Fibroblast of lung (primary cell): Measurements from ENCODE around the gene DOCK8. TPM values are rescaled to one million over a fixed set of nuclear protein-coding genes. Genes with fewer than 3 reads are reported as not detected.

Source experiments
- DNase-seq, 2 donors: peaks; one replicate each; pipeline versions ENCODE4 v3.0.0 to v3.0.0-alpha.2; 2010; ENCODE audit warnings: low read depth in 2 of 2
- H2AFZ ChIP-seq: 2 replicates; pipeline ENCODE4 v1.5.1; 2012; ENCODE audit warnings: low read length, control low read depth, inconsistent platforms
- H3K27ac ChIP-seq: 2 replicates; pipeline ENCODE4 v1.5.1; 2011; ENCODE audit warnings: low read length, control low read depth; ENCODE audit not compliant: insufficient read depth
- H3K27me3 ChIP-seq: 2 replicates; pipeline ENCODE4 v1.5.1; 2011; ENCODE audit warnings: mild to moderate bottlenecking, low read length; ENCODE audit not compliant: control insufficient read depth, insufficient read depth
- H3K36me3 ChIP-seq: 2 replicates; pipeline ENCODE4 v1.5.1; 2011; ENCODE audit warnings: low read length; ENCODE audit not compliant: control insufficient read depth, insufficient read depth
- H3K4me1 ChIP-seq: 2 replicates; pipeline ENCODE4 v1.5.1; 2011; ENCODE audit warnings: low read length; ENCODE audit not compliant: control insufficient read depth, insufficient read depth; ENCODE audit errors: extremely low read depth
- H3K4me2 ChIP-seq: 2 replicates; pipeline ENCODE4 v1.5.1; 2011; ENCODE audit warnings: low read length, control low read depth; ENCODE audit not compliant: insufficient read depth; ENCODE audit errors: extremely low read depth
- H3K4me3 ChIP-seq, 4 experiments: fragments of 200-600 bp in 1 of 4; sonication (generic) in 1 of 4; replicated peaks in 1 of 4; 2 replicates each; pipeline ENCODE4 v1.5.1; 2011 to 2016; ENCODE audit warnings: low read length in 4 of 4, low read depth in 3 of 4, mild to moderate bottlenecking in 3 of 4, control low read depth in 2 of 4, inconsistent platforms in 1 of 4, mixed read lengths in 1 of 4; ENCODE audit not compliant: insufficient read depth in 1 of 4; ENCODE audit errors: control extremely low read depth in 1 of 4
- H3K79me2 ChIP-seq: 2 replicates; pipeline ENCODE4 v1.5.1; 2012; ENCODE audit warnings: mild to moderate bottlenecking, low read length, inconsistent platforms; ENCODE audit not compliant: control insufficient read depth, insufficient read depth
- H3K9ac ChIP-seq: 2 replicates; pipeline ENCODE4 v1.5.1; 2011; ENCODE audit warnings: mild to moderate bottlenecking, low read length, control low read depth; ENCODE audit not compliant: insufficient read depth
- H3K9me3 ChIP-seq: 2 replicates; pipeline ENCODE4 v1.5.1; 2012; ENCODE audit warnings: low read depth, low read length; ENCODE audit not compliant: control insufficient read depth, insufficient read depth
- H4K20me1 ChIP-seq: 2 replicates; pipeline ENCODE4 v1.5.1; 2011; ENCODE audit warnings: low read length; ENCODE audit not compliant: control insufficient read depth, insufficient read depth; ENCODE audit errors: extremely low read depth
- CTCF ChIP-seq, 2 donors: IDR thresholded peaks in 1 of 2; conservative IDR thresholded peaks in 1 of 2; 1 replicate in 1 of 2; 2 replicates in 1 of 2; pipeline ENCODE4 v1.5.1; 2011 to 2012; ENCODE audit warnings: low read length in 2 of 2, control low read depth in 1 of 2, inconsistent platforms in 1 of 2, low read depth in 1 of 2, mild to moderate bottlenecking in 1 of 2
- EZH2 ChIP-seq: IDR thresholded peaks from 2 replicates; pipeline ENCODE4 v1.5.1; 2012; ENCODE audit warnings: low read length, control low read depth, mild to moderate bottlenecking; ENCODE audit errors: missing control alignments
- polyA plus RNA-seq, 2 donors: library from polyadenylated mRNA; depleted of rRNA in 1 of 2; stranded (reverse) in 1 of 2; unstranded in 1 of 2; fragments of >200 nt; gene quantifications; 2 replicates each; pipeline ENCODE4 v1.2.1, GENCODE V29; 2011 to 2012; ENCODE audit warnings: missing spikeins in 1 of 2
- total RNA-seq: library from RNA; depleted of rRNA; stranded (reverse); fragments of >200 nt; gene quantifications from 2 replicates; pipeline ENCODE4 v1.2.1, GENCODE V29; 2014

The DOCK8 gene
- total and polyA plus RNA-seq, 2 donors (not counting 1 experiment from before 2014, with no cell fraction given), result under 0.01 TPM; not detected in 1

DNA sequence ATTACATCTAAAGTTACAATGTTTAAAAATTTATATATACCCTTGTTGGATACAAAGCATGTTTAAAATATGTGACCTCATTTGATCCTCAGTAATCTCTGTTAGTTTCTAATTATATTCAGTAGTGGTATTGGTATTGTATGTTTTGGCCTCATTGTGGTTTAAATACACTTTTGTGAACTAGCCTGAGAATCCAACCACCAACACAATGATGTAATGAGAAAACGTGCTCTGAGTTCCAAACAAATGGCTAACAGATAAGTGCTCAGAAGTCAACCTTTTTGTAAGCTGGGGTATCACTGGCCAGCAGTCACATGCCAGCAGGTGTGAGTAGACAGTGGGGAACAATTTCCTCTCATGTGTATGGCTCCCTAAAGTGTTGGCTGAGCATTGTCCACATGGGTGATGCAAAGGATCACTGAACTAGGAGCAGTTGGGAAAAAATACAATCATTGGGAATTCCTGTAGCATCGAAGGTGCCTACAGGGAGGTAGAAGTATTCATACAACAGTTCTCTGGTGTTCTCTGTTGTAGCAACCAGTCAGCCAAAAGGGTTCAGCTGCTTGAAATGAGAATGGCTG lies 56.1 kb downstream of the DOCK8 start:
- H3K4me3 ChIP-seq, result no peak overlapping the region
- H3K4me2 ChIP-seq, result no peak overlapping the region
- TF ChIP-seq EZH2, result no peak
- no peak for TF ChIP-seq CTCF (conservative IDR thresholded peaks at IDR 0.05 in 1 of 2, IDR thresholded peaks at IDR 0.05 in 1 of 2; ENCODE audit: low read depth in 1 of 2, low read length in 2 of 2)

GRCh38 chr9:272251-273213 lies 57.9 kb downstream of the DOCK8 start:
- Histone ChIP-seq H3K4me3 (no peak overlapping the region), H3K36me3 (no peaks in the 10 kb centered on the region), H2AFZ (no peak overlapping the region), H4K20me1 (no peaks in the 10 kb centered on the region), H3K79me2 (no peaks in the 10 kb centered on the region), H3K4me1 (no peaks in the 10 kb centered on the region), H3K27me3 (no peaks in the 10 kb centered on the region), H3K27ac (no peak overlapping the region), H3K9me3 (no peaks in the 10 kb centered on the region), H3K9ac (no peak overlapping the region), H3K4me2 (no peak overlapping the region)
- TF ChIP-seq EZH2, result no peak
- TF ChIP-seq CTCF (conservative IDR thresholded peaks at IDR 0.05 in 1 of 2, IDR thresholded peaks at IDR 0.05 in 1 of 2; ENCODE audit: low read depth in 1 of 2, low read length in 2 of 2), result no peak
- DNase-seq, result no peak

More for the DNA sequence above, 56.1 kb downstream of the DOCK8 start:
- Histone ChIP-seq H4K20me1 (no peaks in the 10 kb centered on the region), H3K4me1 (no peaks in the 10 kb centered on the region), H3K79me2 (no peaks in the 10 kb centered on the region), H3K9ac (no peak overlapping the region), H2AFZ (no peak overlapping the region), H3K36me3 (no peaks in the 10 kb centered on the region), H3K27me3 (no peaks in the 10 kb centered on the region), H3K9me3 (no peaks in the 10 kb centered on the region), H3K27ac (no peak overlapping the region)
- DNase-seq, result no peak

DNA sequence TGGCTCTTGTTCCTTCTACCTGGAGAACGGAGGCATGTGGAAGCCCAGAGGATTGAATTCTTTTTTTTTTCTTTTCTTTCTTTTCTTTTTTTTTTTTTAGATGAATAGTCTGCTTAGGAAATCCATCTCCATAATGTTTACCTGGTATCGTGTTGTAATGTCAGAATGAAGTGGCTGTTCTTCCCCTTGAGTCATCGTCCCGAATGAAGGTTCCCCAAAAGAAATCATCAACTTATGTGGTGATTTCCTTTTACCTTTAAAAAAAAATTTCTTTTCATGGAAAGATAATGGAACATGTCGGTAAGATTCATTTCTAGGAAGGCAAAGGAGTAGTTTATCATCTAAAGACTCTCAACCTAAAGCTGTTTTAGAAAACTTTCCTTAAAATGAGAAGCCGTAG lies 59.7 kb downstream of the DOCK8 start:
- no peaks in the 10 kb centered on the region for H3K4me1 ChIP-seq
- H3K36me3 ChIP-seq, result no peaks in the 10 kb centered on the region
- H3K4me2 ChIP-seq, result no peak overlapping the region
- no peak overlapping the region for H2AFZ ChIP-seq
- H3K27me3 ChIP-seq, result no peaks in the 10 kb centered on the region
- no peak for DNase-seq
- no peaks in the 10 kb centered on the region for H4K20me1 ChIP-seq
- H3K79me2 ChIP-seq, result no peaks in the 10 kb centered on the region
- TF ChIP-seq CTCF (conservative IDR thresholded peaks at IDR 0.05 in 1 of 2, IDR thresholded peaks at IDR 0.05 in 1 of 2; ENCODE audit: low read depth in 1 of 2, low read length in 2 of 2), result no peak
- no peak for TF ChIP-seq EZH2
- no peak overlapping the region for H3K9ac ChIP-seq
- no peaks in the 10 kb centered on the region for H3K9me3 ChIP-seq
- H3K27ac ChIP-seq, result no peak overlapping the region
- H3K4me3 ChIP-seq, result no peak overlapping the region
